Breast epithelium (tissue), 3 donors: ENCODE results near the gene EFNA2.

Experiments
- POLR2AphosphoS5 ChIP-seq, 3 donors: sonication (generic); formaldehyde crosslinking; IDR thresholded peaks; one replicate each; pipeline ENCODE4 v1.6.1; 2017; ENCODE audit warnings: antibody characterized with exemption in 3 of 3
- TF ChIP-seq, protein P1 (sequence below), 3 donors: fragments of 450-650 bp; IDR thresholded peaks; one replicate each; pipeline ENCODE4 v1.5.1; 2016 to 2017; ENCODE audit warnings: antibody characterized with exemption in 3 of 3, mild to moderate bottlenecking in 3 of 3, moderate library complexity in 3 of 3

DNA sequence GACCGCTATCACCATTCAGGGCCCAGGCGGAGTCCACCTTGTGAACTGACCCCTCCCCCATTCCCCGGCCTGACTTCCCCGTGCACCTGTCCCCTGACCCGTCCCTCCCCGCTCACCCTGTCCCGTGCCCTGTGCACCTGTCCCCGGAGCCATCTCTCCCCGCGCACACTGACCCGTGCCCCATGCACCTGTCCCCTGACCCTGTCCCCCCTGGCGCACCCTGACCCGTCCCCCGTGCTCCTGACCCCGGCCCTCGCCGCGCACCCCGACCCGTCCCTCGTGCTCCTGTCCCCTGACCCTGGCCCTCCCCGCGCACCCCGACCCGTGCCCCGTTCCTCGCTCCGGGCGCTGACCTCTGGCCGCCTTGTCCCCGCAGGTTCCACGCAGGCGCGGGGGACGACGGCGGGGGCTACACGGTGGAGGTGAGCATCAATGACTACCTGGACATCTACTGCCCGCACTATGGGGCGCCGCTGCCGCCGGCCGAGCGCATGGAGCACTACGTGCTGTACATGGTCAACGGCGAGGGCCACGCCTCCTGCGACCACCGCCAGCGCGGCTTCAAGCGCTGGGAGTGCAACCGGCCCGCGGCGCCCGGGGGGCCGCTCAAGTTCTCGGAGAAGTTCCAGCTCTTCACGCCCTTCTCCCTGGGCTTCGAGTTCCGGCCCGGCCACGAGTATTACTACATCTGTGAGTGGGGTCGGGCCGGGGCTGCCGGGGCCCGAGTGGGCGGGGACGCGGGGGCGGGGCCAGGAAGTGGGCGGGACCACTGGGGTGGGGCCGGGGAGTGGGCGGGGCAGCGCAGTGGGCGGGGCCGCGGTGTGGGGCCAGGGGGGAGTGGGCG, 9.7 kb downstream of the EFNA2 start:
- TF ChIP-seq, protein P1, sequence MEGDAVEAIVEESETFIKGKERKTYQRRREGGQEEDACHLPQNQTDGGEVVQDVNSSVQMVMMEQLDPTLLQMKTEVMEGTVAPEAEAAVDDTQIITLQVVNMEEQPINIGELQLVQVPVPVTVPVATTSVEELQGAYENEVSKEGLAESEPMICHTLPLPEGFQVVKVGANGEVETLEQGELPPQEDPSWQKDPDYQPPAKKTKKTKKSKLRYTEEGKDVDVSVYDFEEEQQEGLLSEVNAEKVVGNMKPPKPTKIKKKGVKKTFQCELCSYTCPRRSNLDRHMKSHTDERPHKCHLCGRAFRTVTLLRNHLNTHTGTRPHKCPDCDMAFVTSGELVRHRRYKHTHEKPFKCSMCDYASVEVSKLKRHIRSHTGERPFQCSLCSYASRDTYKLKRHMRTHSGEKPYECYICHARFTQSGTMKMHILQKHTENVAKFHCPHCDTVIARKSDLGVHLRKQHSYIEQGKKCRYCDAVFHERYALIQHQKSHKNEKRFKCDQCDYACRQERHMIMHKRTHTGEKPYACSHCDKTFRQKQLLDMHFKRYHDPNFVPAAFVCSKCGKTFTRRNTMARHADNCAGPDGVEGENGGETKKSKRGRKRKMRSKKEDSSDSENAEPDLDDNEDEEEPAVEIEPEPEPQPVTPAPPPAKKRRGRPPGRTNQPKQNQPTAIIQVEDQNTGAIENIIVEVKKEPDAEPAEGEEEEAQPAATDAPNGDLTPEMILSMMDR (IDR thresholded peaks at IDR 0.05), result no peak
- no peak for TF ChIP-seq POLR2AphosphoS5 (IDR thresholded peaks at IDR 0.05)
